ENCODE results near the gene STARD13.

STARD13 gene

GRCh38 chr13:33310245-33311038 lies 24.9 kb upstream of the STARD13 start:
- DNase-seq = no peak

DNA sequence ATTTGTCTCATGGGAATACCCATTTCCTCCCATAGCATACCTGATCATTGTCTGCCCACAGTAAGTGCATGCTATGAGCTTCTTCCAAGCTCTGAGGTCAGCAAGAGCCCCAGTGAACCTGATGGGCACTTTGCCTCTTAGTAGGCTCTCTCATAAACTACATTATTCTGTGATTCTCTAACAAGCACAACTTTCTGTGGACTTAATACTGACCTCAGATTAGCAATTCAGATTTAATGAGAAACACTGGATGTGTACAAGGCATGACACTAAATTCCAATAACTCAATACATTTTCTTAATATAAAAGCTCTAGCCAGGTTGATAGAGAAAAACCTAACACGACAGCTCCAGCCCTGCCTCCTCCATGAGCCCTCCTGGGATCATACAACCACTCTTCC lies 23.3 kb upstream of the STARD13 start:
- DNase-seq = no peak

GRCh38 chr13:33307843-33308242 lies 22.3 kb upstream of the STARD13 start:
- no peak for DNase-seq

DNA sequence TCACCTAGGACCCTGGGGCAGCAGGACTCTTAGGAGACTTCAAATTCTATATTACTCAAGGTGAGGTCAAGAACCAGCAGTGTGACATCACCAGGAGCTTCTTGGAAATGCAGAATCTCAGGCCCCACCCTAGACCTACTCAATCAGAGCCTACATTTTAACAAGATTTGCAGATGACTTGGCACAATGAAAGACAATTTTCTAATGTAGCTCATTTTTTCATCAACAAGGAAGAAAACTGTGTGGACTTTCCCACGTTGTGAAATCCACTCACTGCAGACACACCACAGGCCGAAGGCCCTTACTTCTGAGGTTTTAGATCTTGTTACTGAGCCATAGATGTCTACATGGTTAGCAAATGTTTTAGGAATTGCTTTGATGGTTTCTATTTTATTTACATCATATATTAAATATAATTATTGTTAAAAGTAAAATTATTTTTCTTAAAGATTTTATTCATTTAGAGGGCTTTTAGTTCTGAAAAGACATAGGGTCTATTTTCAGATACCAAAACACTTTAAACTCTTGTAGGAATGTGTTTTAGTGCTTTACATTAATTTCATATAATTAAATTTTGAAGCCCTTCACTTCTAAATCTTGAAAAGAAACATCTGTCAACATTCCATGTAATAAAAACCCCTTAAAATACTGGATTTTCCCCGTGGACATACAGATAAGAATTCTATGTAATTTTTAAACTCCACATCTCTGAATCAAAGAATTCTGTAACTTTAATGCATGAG lies 18.5 kb upstream of the STARD13 start:
- DNase-seq = no peak

DNA sequence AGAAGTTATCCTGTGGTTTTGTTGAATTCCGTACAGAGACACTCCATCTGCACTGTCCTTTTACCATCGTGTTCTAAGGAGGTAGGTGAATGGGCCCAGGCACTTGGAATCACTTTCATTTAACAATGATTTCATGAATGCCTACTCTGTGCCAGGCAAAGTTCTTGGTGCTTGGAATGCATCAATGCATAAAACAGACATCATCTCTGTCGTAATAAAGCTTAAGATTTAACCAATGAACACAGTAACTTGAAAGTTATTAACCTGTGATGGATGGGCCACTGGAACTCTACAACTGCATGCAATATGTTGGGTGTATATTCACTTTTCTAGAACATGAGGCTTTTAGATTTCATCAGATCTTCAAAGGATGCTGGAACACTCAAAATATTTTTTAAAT lies 14.1 kb upstream of the STARD13 start:
- no peak for DNase-seq

GRCh38 chr13:33296793-33297425 lies 11.4 kb upstream of the STARD13 start:
- DNase-seq = no peak

GRCh38 chr13:33292712-33293111 lies 7.2 kb upstream of the STARD13 start:
- no peak for DNase-seq

DNA sequence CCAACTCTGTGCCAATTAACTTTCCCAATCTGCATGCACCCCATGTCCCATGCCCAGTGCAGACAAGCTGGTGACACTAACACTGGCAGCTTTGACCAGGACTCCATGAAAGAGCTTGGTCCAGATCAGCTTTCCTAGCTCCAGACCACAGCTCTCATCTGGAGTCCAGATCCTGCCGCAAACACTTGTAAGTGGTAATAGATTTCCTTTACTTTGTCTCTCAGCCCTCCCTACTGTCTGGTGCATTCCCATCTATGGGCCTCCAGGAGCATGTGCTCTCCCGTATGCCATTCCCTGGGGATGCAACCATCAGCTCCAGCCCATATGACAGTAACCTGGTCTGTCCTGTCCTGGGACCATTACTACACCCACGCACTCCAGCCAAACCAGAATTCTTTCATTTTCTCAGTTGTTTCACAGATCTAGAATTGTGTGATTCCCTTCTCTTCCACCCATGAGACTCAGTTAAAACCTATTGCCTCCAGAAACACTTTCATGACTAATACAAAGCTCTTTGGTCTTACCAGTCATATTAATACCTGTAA lies 4.9 kb upstream of the STARD13 start:
- no peak for DNase-seq

GRCh38 chr13:33289966-33290365 lies 4.4 kb upstream of the STARD13 start:
- no peak for DNase-seq

- no peak for DNase-seq
These were observed 1.8 kb upstream of the STARD13 start for GRCh38 chr13:33287142-33287882.

- DNase-seq = no peak
These were observed 573 bp upstream of the STARD13 start for GRCh38 chr13:33286128-33286527.

GRCh38 chr13:33284916-33285315 lies 639 bp downstream of the STARD13 start:
- DNase-seq = no peak

- no peak for DNase-seq
These were observed 1.5 kb downstream of the STARD13 start for GRCh38 chr13:33284031-33284430.

DNA sequence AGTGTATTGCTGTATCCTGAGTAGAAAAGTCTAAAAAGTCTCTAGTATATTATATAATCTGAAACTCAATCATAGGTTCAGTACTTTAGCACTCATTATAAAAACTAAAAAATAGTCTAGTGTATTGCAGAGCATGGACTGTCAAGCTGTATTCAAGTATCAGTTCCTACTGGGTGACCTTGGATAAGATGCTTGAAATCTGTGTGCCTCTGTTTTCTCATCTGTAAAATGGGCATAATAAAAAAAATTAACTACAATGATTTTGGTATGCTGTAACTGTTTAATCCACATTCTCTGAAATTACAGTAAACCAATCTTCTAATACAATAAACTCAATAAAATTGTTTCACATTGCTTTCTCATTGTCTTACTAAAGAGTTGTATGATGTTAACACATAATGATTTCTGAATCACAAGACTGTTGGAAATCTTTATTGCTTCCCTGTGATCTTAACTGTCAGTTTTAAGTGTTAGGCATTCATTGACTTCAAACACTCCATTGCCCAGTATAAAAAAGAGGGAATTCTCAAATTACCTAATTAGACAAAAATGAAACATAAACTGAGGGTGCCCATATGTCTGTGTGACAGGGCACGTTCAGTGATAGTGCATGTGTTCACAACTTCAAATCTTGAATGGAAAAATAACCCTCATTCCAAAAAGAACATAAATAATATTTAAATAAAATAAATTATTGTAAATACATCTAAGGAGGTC lies 2.2 kb downstream of the STARD13 start:
- DNase-seq = no peak

GRCh38 chr13:33281951-33282595 lies 3.5 kb downstream of the STARD13 start:
- no peak for DNase-seq

DNA sequence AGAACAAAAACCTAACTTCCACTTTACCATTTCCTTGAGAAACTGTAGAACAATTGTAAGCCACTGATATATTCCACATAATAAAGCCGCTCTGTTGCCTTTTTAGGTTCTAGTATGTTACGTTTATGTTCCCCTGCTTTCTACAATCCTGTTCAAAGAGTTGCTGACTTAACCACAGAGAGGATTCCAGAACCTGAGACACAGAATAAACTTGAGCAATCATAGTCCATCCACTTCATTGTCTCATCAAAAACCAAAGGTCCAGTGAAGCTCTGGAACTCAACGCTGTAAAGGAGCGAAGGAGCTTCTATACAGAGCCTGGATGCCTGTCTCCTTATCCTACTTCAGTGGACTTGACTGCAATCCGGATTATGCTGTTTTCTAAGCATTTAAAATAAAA lies 4.6 kb downstream of the STARD13 start:
- DNase-seq = no peak

- no peak for DNase-seq
These were observed 5.2 kb downstream of the STARD13 start for GRCh38 chr13:33280279-33280905.

DNA sequence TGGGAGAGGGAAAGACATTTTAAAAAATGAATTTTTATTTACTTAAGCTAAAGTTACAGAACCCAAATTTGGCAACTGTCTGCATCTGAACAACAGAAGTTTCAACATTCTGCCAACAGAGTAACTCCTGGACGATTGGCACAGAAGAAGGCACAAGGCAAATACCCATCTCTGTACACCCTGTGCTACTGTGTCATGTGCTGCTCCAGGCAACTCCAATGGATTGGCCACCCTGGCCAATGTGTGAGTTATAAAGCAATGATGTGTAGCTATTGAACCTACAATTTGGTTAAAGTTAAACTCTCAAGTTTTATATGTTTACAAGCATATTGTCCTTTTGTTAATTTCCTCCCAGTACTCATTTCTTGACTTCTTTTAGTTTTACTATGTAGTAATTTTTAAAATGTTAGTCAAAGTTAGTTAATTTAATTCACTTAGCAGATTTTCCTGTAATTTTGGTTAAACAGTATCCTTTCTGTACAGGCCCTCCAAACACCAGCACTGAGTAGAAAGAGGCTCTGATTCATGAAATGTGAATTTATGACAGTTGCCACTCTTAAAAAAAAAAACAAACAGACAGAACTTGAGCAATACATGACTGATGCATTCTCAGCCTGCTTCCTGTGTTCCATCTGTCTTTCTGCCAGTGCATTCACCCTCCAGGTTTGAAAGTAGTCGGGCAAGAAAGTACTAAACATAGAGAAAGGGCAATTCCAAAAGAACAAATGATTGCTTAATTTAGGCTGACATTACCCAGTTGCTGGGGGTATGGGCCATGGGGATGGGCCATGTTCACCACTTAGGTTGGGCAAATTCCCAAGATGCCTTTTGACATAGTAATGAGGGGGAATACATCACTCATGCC lies 5.9 kb downstream of the STARD13 start:
- DNase-seq = no peak

- no peak for DNase-seq
These were observed 6.6 kb downstream of the STARD13 start for GRCh38 chr13:33278913-33279312.

- no peak for DNase-seq
These were observed 7.6 kb downstream of the STARD13 start for GRCh38 chr13:33277946-33278345.

All from T-helper 2 cell (primary cell).